WI38 (cell line): ENCODE measurements around the gene TMEM212.

Experiments
- H3K4me3 ChIP-seq: 2 replicates; pipeline ENCODE4 v1.5.1; 2011; ENCODE audit warnings: low read depth, mild to moderate bottlenecking, control low read depth, low read length
- TF ChIP-seq, protein P1 (sequence below): IDR thresholded peaks from 2 replicates; pipeline ENCODE4 v1.5.1; 2012; ENCODE audit warnings: low read depth, mild to moderate bottlenecking, control low read depth, low read length

The TMEM212 gene

DNA sequence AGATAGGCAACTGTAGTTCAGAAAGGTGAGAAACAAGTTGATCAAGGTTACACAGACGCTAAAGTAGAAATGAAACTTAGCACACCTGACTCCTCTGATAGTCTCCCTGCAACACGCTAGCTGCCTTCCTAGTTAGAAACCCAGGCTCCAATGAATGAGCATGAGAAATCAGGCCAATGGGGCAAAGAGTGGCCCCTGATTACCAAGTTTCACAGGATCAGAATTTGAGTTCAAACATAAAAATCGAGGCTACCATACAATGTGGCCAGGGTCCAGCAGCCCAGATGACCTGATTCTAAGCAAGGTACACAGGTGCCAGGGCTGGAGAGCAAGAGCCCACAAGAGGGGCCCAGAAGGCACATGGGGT is 40.6 kb upstream of the TMEM212 start:
- no peak overlapping the region for H3K4me3 ChIP-seq
- TF ChIP-seq, protein P1, sequence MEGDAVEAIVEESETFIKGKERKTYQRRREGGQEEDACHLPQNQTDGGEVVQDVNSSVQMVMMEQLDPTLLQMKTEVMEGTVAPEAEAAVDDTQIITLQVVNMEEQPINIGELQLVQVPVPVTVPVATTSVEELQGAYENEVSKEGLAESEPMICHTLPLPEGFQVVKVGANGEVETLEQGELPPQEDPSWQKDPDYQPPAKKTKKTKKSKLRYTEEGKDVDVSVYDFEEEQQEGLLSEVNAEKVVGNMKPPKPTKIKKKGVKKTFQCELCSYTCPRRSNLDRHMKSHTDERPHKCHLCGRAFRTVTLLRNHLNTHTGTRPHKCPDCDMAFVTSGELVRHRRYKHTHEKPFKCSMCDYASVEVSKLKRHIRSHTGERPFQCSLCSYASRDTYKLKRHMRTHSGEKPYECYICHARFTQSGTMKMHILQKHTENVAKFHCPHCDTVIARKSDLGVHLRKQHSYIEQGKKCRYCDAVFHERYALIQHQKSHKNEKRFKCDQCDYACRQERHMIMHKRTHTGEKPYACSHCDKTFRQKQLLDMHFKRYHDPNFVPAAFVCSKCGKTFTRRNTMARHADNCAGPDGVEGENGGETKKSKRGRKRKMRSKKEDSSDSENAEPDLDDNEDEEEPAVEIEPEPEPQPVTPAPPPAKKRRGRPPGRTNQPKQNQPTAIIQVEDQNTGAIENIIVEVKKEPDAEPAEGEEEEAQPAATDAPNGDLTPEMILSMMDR, result no peak

DNA sequence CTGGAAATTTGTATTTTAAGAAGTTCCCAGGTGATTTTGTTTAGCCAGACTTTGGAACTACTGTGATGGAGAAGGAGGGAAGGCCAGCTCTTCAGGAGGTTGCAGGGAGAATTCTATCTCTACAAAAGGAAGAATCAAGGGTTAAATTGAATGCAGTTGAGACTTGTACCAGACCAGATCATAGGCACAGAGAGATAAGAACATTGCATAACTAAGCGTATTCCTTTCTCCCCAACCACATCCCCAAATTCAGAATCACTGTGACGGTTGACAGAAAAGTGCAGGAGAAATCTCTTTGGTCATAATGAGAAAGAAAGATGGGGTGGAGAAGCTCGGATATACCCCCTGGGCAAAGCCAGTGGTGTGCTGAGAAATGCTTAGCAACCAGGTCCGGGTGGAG is 40.1 kb upstream of the TMEM212 start:
- H3K4me3 ChIP-seq, result no peak overlapping the region
- TF ChIP-seq, protein P1, result no peak

DNA sequence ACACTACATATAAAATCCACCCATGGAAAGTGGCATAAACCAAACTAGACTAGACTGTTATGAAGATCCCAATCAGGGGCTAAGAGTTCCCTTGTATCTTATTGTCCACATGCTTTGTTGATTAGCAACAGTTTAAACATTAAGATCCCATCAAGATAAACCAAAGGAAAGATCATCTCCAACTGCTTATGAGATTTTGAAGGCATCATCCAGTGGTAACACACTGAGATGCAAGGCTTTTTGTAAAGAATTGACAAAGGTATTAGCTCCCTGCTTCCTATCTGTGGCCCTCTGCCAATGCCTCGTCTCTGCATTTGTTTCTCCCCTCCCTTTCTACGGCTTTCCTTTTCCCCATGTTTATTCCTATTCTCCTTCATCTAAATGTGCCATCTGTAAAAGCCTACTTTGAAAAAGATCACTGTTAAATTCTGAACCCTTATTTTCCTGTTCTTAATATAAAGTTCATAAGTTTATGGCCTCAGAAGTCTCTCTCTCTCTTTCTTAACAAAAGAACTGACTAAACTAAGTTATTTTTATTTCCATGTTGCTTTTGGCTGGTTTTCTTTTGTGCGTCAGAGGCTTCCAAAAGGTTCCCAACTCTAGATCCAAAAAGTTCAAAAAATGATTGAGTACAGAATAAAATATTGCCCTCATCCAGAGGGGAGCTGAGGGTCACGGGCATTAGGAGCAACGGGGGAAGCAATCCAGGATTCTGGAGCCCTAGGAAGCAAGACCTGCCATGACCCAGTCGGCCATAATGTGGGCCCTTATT is 38.3 kb upstream of the TMEM212 start:
- TF ChIP-seq, protein P1, result no peak
- H3K4me3 ChIP-seq, result no peak overlapping the region

DNA sequence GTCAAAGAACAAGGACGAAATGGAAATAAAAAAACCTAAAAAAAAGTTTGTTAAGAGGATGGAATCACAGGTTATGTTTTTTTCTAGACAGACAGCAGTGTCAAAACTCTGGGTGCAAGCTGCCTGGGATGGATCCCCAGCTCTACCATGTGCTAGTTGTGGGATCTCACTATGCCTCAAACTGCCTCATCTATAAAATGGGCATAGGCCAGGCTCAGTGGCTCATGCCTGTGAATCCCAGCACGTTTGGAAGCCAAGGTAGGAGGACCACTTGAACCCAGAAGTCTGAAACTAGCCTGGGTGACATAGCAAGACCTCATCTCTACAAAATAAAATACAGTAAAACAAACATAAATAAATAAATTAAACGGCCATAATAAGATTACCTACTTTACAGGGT is 37.5 kb upstream of the TMEM212 start:
- no peak overlapping the region for H3K4me3 ChIP-seq
- TF ChIP-seq, protein P1, result no peak

DNA sequence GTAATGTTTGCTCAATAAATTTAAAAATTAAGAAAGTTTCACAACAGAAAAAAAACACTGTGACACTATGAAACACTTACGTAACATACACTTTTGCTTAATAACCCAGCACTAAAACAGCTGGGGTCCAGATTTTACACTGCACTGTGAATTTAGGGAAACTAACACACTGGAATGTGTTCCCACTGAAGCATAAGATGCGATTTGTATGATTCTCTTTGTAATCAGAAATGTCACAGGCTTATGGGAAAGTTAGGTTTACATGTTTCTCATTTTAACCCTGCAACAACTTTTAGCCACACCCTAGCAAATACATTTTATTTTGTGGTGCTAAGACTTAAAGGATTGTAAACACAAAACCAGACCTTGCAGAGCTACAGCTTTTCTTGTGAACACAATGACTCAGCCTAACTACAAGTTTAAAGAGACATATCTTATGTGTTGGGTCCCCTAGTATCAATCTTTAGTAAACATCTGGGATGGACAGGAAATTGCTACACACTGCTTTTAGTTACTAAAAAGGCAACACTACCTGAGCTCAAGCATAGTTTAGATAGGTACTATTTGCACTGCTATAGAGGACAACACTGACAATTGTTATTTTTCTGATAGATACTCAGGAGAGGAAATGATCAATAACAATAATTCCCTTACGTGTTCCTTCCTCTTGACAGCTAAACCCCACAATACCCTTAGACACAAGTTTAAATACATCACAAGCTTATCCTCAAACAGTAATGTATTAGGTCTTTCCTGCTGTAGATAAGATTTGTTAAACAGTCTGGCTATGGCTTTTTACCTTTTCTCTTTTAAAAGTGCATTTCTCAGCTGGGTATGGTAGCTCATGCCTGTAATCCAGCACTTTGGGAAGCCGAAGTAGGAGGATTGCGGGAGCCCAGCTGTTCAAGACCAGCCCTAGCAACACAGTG is 36.7 kb upstream of the TMEM212 start:
- H3K4me3 ChIP-seq, result no peak overlapping the region
- TF ChIP-seq, protein P1, result no peak

DNA sequence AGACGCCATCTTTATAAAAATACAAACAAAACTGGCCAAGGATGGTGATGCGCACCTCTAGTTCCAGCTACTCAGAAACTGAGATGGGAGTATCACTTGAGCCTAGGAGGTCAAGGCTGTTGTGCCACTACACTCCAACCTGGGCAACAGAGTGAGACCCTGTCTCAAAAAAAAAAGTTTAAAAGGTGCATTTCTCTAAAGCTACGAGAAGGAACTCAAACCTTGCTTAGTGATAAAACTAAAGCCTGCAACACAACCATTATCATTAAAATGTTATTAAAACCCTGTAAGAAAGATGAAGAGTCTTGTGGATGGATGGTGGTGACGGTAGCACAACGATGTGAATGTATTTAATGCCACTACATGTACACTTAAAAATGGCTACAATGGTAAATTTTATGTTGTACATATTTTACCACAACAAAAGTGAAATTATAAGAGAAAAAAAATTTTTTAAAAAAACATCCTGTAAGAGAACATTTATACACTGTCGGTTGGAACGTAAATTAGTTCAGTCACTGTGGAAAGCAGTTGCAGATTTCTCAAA is 35.9 kb upstream of the TMEM212 start:
- TF ChIP-seq, protein P1, result no peak
- no peak overlapping the region for H3K4me3 ChIP-seq

DNA sequence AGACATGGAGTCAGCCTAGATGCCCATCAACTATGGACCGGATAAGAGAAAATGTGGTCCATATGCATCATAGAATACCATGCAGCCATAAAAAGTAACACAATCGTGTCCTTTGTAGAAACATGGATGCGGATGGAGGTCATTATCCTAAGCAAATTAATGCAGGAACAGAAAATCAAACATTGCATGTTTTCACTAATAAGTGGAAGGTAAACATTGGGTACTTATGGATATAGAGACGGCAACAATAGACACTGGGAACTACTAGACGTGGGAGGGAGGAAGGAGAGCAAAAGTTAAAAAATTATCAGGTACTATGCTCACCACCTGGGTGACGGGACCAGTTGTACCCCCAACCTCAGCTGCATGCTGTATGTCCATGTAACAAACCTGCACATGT is 35.3 kb upstream of the TMEM212 start:
- TF ChIP-seq, protein P1, result no peak
- H3K4me3 ChIP-seq, result no peak overlapping the region
